ENCODE results near the gene AHI1.

Gene AHI1

GRCh38 chr6:135537741-135538301 is 40.3 kb upstream of the AHI1 start:
- no peak overlapping the region for H3K23ac ChIP-seq (ENCODE audit: low read depth, low read length, poor library complexity)
- no peak overlapping the region for H3K4me2 ChIP-seq (ENCODE audit: insufficient read depth, low read length, poor library complexity, severe bottlenecking)
- no peak overlapping the region for H2BK5ac ChIP-seq (ENCODE audit: low read length)
- no peak overlapping the region for H2BK12ac ChIP-seq (ENCODE audit: low read length)
- H3K18ac ChIP-seq (ENCODE audit: low read length): no peak overlapping the region
- no peak overlapping the region for H2BK15ac ChIP-seq (ENCODE audit: low read length)
- no peak overlapping the region for H2BK120ac ChIP-seq (ENCODE audit: low read depth, low read length)
- no peaks in the 10 kb centered on the region for H3K79me1 ChIP-seq (ENCODE audit: low read depth, low read length)
- H3K4me1 ChIP-seq (ENCODE audit: control insufficient read depth in 2 of 2, insufficient read depth in 1 of 2, low read depth in 1 of 2, low read length in 2 of 2): no peaks in the 10 kb centered on the region
- no peaks in the 10 kb centered on the region for H3K9me3 ChIP-seq (replicated peaks in 1 of 2; ENCODE audit: control insufficient read depth in 2 of 2, insufficient read depth in 1 of 2, low read depth in 1 of 2, low read length in 2 of 2)
- H3K4me3 ChIP-seq (ENCODE audit: low read length in 2 of 2): no peak overlapping the region
- H3K14ac ChIP-seq (ENCODE audit: low read length): no peak overlapping the region
- no peak overlapping the region for H2AK5ac ChIP-seq (ENCODE audit: low read depth, low read length)
- no peak overlapping the region for H3K9ac ChIP-seq (ENCODE audit: low read depth, low read length, poor library complexity)
- no peak for DNase-seq (ENCODE audit: low spot score)
- H2AFZ ChIP-seq (ENCODE audit: low read length): no peak overlapping the region
- H4K8ac ChIP-seq (ENCODE audit: low read depth, low read length): no peak overlapping the region
- H3K4ac ChIP-seq (ENCODE audit: low read length): no peak overlapping the region
- H3K27ac ChIP-seq (replicated peaks; ENCODE audit: low read length): no peak overlapping the region
- no peak overlapping the region for H4K91ac ChIP-seq (ENCODE audit: low read depth, low read length, poor library complexity)
- H3K27me3 ChIP-seq (ENCODE audit: control insufficient read depth in 3 of 3, insufficient read depth in 3 of 3, low read depth in 1 of 3, low read length in 3 of 3): no peaks in the 10 kb centered on the region
- no peaks in the 10 kb centered on the region for H3K36me3 ChIP-seq (replicated peaks in 1 of 2; ENCODE audit: control insufficient read depth in 2 of 2, insufficient read depth in 2 of 2, low read length in 2 of 2)
- WGBS, 2 donors (ENCODE audit: extremely low coverage in 2 of 2, insufficient read length in 2 of 2, insufficient replicate concordance in 1 of 2): no CpG with 5 or more reads among the region's 2 CpGs

- Histone ChIP-seq H3K9ac (ENCODE audit: low read depth, low read length, poor library complexity) (no peak overlapping the region), H3K27me3 (ENCODE audit: control insufficient read depth in 3 of 3, insufficient read depth in 3 of 3, low read depth in 1 of 3, low read length in 3 of 3) (no peaks in the 10 kb centered on the region), H3K4me3 (ENCODE audit: low read length in 2 of 2) (no peak overlapping the region), H3K14ac (ENCODE audit: low read length) (no peak overlapping the region), H2AK5ac (ENCODE audit: low read depth, low read length) (no peak overlapping the region), H4K91ac (ENCODE audit: low read depth, low read length, poor library complexity) (no peak overlapping the region), H3K23ac (ENCODE audit: low read depth, low read length, poor library complexity) (no peak overlapping the region), H3K36me3 (replicated peaks in 1 of 2; ENCODE audit: control insufficient read depth in 2 of 2, insufficient read depth in 2 of 2, low read length in 2 of 2) (no peaks in the 10 kb centered on the region), H3K79me1 (ENCODE audit: low read depth, low read length) (no peaks in the 10 kb centered on the region), H3K4ac (ENCODE audit: low read length) (no peak overlapping the region), H3K9me3 (replicated peaks in 1 of 2; ENCODE audit: control insufficient read depth in 2 of 2, insufficient read depth in 1 of 2, low read depth in 1 of 2, low read length in 2 of 2) (no peaks in the 10 kb centered on the region), H3K4me1 (ENCODE audit: control insufficient read depth in 2 of 2, insufficient read depth in 1 of 2, low read depth in 1 of 2, low read length in 2 of 2) (no peaks in the 10 kb centered on the region), H2BK5ac (ENCODE audit: low read length) (no peak overlapping the region), H3K27ac (replicated peaks; ENCODE audit: low read length) (no peak overlapping the region), H4K8ac (ENCODE audit: low read depth, low read length) (no peak overlapping the region), H2BK12ac (ENCODE audit: low read length) (no peak overlapping the region), H3K18ac (ENCODE audit: low read length) (no peak overlapping the region), H3K4me2 (ENCODE audit: insufficient read depth, low read length, poor library complexity, severe bottlenecking) (no peak overlapping the region), H2BK15ac (ENCODE audit: low read length) (no peak overlapping the region), H2AFZ (ENCODE audit: low read length) (peak overlapping the region; percentile 71), H2BK120ac (ENCODE audit: low read depth, low read length) (no peak overlapping the region)
- no CpG with 5 or more reads among the region's 4 CpGs for WGBS, 2 donors (ENCODE audit: extremely low coverage in 2 of 2, insufficient read length in 2 of 2, insufficient replicate concordance in 1 of 2)
- DNase-seq (ENCODE audit: low spot score): peak; percentile 15
Observed at GRCh38 chr6:135535989-135536414, 38.5 kb upstream of the AHI1 start.

DNA sequence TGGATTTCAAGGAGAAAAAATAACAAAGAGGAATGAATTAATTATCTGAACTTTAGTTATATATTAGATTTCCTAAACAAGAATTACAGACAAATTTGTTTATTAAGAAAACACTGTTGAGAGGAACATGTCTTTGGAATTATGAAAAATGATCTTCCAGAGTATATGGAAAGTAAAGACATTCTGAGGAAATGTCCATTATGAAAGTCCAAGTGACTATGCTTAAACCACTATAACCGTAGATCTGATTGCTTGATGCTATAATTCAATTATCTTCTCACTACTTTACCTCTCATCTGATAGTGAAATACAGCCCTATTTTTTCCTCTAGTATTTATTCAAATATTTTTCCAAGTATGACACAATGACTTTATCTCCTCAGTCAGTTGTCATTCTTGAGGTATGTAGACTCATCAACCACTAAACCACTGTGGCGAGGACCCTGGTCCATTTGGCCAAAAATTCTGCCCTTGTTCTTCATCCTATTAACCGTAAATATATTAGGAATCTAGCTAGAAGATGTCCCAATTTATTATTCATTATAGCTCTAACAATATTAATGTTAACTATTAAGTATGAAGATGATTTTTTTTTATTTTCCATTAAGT is 37.3 kb upstream of the AHI1 start:
- DNase-seq (ENCODE audit: low spot score): no peak
- no peak overlapping the region for H3K18ac ChIP-seq (ENCODE audit: low read length)

GRCh38 chr6:135532559-135532958 is 35.0 kb upstream of the AHI1 start:
- Histone ChIP-seq H3K14ac (ENCODE audit: low read length) (no peak overlapping the region), H3K79me1 (ENCODE audit: low read depth, low read length) (no peaks in the 10 kb centered on the region), H2AK5ac (ENCODE audit: low read depth, low read length) (no peak overlapping the region), H4K91ac (ENCODE audit: low read depth, low read length, poor library complexity) (no peak overlapping the region), H3K27ac (replicated peaks; ENCODE audit: low read length) (no peak overlapping the region), H3K4me2 (ENCODE audit: insufficient read depth, low read length, poor library complexity, severe bottlenecking) (no peak overlapping the region), H3K4me3 (ENCODE audit: low read length in 2 of 2) (no peak overlapping the region), H2BK15ac (ENCODE audit: low read length) (no peak overlapping the region), H3K36me3 (replicated peaks in 1 of 2; ENCODE audit: control insufficient read depth in 2 of 2, insufficient read depth in 2 of 2, low read length in 2 of 2) (no peaks in the 10 kb centered on the region), H3K27me3 (ENCODE audit: control insufficient read depth in 3 of 3, insufficient read depth in 3 of 3, low read depth in 1 of 3, low read length in 3 of 3) (peaks cover 0 to 2% (median 0%) of the 10 kb centered on the region in 3 experiments), H3K4me1 (ENCODE audit: control insufficient read depth in 2 of 2, insufficient read depth in 1 of 2, low read depth in 1 of 2, low read length in 2 of 2) (no peaks in the 10 kb centered on the region), H2BK12ac (ENCODE audit: low read length) (no peak overlapping the region), H4K8ac (ENCODE audit: low read depth, low read length) (no peak overlapping the region), H2AFZ (ENCODE audit: low read length) (no peak overlapping the region), H2BK120ac (ENCODE audit: low read depth, low read length) (no peak overlapping the region), H3K4ac (ENCODE audit: low read length) (no peak overlapping the region), H3K9ac (ENCODE audit: low read depth, low read length, poor library complexity) (no peak overlapping the region), H2BK5ac (ENCODE audit: low read length) (no peak overlapping the region), H3K18ac (ENCODE audit: low read length) (no peak overlapping the region), H3K23ac (ENCODE audit: low read depth, low read length, poor library complexity) (no peak overlapping the region), H3K9me3 (replicated peaks in 1 of 2; ENCODE audit: control insufficient read depth in 2 of 2, insufficient read depth in 1 of 2, low read depth in 1 of 2, low read length in 2 of 2) (no peaks in the 10 kb centered on the region)
- WGBS, 2 donors (ENCODE audit: extremely low coverage in 2 of 2, insufficient read length in 2 of 2, insufficient replicate concordance in 1 of 2): no CpG with 5 or more reads among the region's 1 CpG
- no peak for DNase-seq (ENCODE audit: low spot score)

More for the DNA sequence above, 37.3 kb upstream of the AHI1 start:
- Histone ChIP-seq H2BK15ac (ENCODE audit: low read length) (no peak overlapping the region), H3K4me3 (ENCODE audit: low read length in 2 of 2) (no peak overlapping the region), H2BK12ac (ENCODE audit: low read length) (no peak overlapping the region), H3K9me3 (replicated peaks in 1 of 2; ENCODE audit: control insufficient read depth in 2 of 2, insufficient read depth in 1 of 2, low read depth in 1 of 2, low read length in 2 of 2) (no peaks in the 10 kb centered on the region), H2BK120ac (ENCODE audit: low read depth, low read length) (no peak overlapping the region), H3K27me3 (ENCODE audit: control insufficient read depth in 3 of 3, insufficient read depth in 3 of 3, low read depth in 1 of 3, low read length in 3 of 3) (peaks cover 0 to 2% (median 0%) of the 10 kb centered on the region in 3 experiments), H3K23ac (ENCODE audit: low read depth, low read length, poor library complexity) (no peak overlapping the region), H3K4me2 (ENCODE audit: insufficient read depth, low read length, poor library complexity, severe bottlenecking) (no peak overlapping the region), H2AK5ac (ENCODE audit: low read depth, low read length) (no peak overlapping the region), H3K9ac (ENCODE audit: low read depth, low read length, poor library complexity) (no peak overlapping the region), H3K79me1 (ENCODE audit: low read depth, low read length) (no peaks in the 10 kb centered on the region), H4K8ac (ENCODE audit: low read depth, low read length) (no peak overlapping the region), H2BK5ac (ENCODE audit: low read length) (no peak overlapping the region), H3K27ac (replicated peaks; ENCODE audit: low read length) (no peak overlapping the region), H3K4ac (ENCODE audit: low read length) (no peak overlapping the region), H3K14ac (ENCODE audit: low read length) (no peak overlapping the region), H3K4me1 (ENCODE audit: control insufficient read depth in 2 of 2, insufficient read depth in 1 of 2, low read depth in 1 of 2, low read length in 2 of 2) (no peaks in the 10 kb centered on the region), H2AFZ (ENCODE audit: low read length) (no peak overlapping the region), H4K91ac (ENCODE audit: low read depth, low read length, poor library complexity) (no peak overlapping the region), H3K36me3 (replicated peaks in 1 of 2; ENCODE audit: control insufficient read depth in 2 of 2, insufficient read depth in 2 of 2, low read length in 2 of 2) (no peaks in the 10 kb centered on the region)
- WGBS, 2 donors (ENCODE audit: extremely low coverage in 2 of 2, insufficient read length in 2 of 2, insufficient replicate concordance in 1 of 2): no CpG with 5 or more reads among the region's 3 CpGs

Measured in neuronal stem cell (in vitro differentiated cells).